Ishikawa (cell line): ENCODE measurements around the gene ABHD16A.

Experiments used
- CEBPB ChIP-seq: IDR thresholded peaks from 2 replicates; pipeline ENCODE4 v1.6.1; 2012
- EGR1 ChIP-seq: IDR thresholded peaks from 2 replicates; pipeline ENCODE4 v1.6.1; 2012
- EP300 ChIP-seq: IDR thresholded peaks from 2 replicates; pipeline ENCODE4 v1.6.1; 2012; ENCODE audit warnings: borderline replicate concordance
- MAX ChIP-seq: IDR thresholded peaks from 2 replicates; pipeline ENCODE4 v1.6.1; 2012
- NFIC ChIP-seq: IDR thresholded peaks from 2 replicates; pipeline ENCODE4 v1.6.1; 2012
- RAD21 ChIP-seq: IDR thresholded peaks from 2 replicates; pipeline ENCODE4 v1.6.1; 2012; ENCODE audit warnings: low read depth
- REST ChIP-seq: IDR thresholded peaks from 2 replicates; pipeline ENCODE4 v1.6.1; 2012; ENCODE audit warnings: low read depth, mild to moderate bottlenecking
- TAF1 ChIP-seq: IDR thresholded peaks from 2 replicates; pipeline ENCODE4 v1.6.1; 2012; ENCODE audit warnings: low read depth, mild to moderate bottlenecking
- TEAD4 ChIP-seq: IDR thresholded peaks from 2 replicates; pipeline ENCODE4 v1.6.1; 2012
- USF1 ChIP-seq: IDR thresholded peaks from 2 replicates; pipeline ENCODE4 v1.6.1; 2012
- YY1 ChIP-seq: IDR thresholded peaks from 2 replicates; pipeline ENCODE4 v1.6.1; 2012; ENCODE audit warnings: low read depth

GRCh38 chr6:31752739-31753319 lies 49.7 kb upstream of the ABHD16A start:
- TF ChIP-seq REST, result no peak
- TF ChIP-seq RAD21, result no peak
- no peak for TF ChIP-seq YY1
- no peak for TF ChIP-seq MAX
- TF ChIP-seq TEAD4, result no peak
- no peak for TF ChIP-seq EP300
- TF ChIP-seq TAF1, result no peak
- no peak for TF ChIP-seq CEBPB
- TF ChIP-seq USF1, result no peak
- TF ChIP-seq NFIC, result no peak
- TF ChIP-seq EGR1, result no peak
